GM18858 (cell line): ENCODE measurements around the gene SHC3.

Source experiments
- ATAC-seq: cut with Tn5 transposase; IDR thresholded peaks from one replicate; pipeline ENCODE4 v1.9.1; 2021; ENCODE audit not compliant: unreplicated experiment

The SHC3 gene

GRCh38 chr9:89109666-89110065 lies 69.0 kb downstream of the SHC3 start:
- ATAC-seq = no peak

GRCh38 chr9:89107406-89107805 lies 71.2 kb downstream of the SHC3 start:
- ATAC-seq = no peak

- ATAC-seq = no peak
These were observed 72.3 kb downstream of the SHC3 start for GRCh38 chr9:89106224-89106851.

GRCh38 chr9:89104821-89105220 lies 73.8 kb downstream of the SHC3 start:
- ATAC-seq = no peak

- ATAC-seq = no peak
These were observed 81.4 kb downstream of the SHC3 start for GRCh38 chr9:89097219-89097618.

GRCh38 chr9:89096807-89097206 lies 81.8 kb downstream of the SHC3 start:
- no peak for ATAC-seq

GRCh38 chr9:89095761-89096528 lies 82.7 kb downstream of the SHC3 start:
- ATAC-seq = no peak

- ATAC-seq = no peak
These were observed 85.2 kb downstream of the SHC3 start for GRCh38 chr9:89093201-89093975.

- ATAC-seq = no peak
These were observed 89.4 kb downstream of the SHC3 start for GRCh38 chr9:89089176-89089575.

GRCh38 chr9:89083626-89084025 lies 95.0 kb downstream of the SHC3 start:
- no peak for ATAC-seq

- no peak for ATAC-seq
These were observed 98.4 kb downstream of the SHC3 start for GRCh38 chr9:89080193-89080592.

- no peak for ATAC-seq
These were observed 99.2 kb downstream of the SHC3 start for GRCh38 chr9:89079391-89079790.

- ATAC-seq = no peak
These were observed 99.8 kb downstream of the SHC3 start for GRCh38 chr9:89078860-89079259.

- ATAC-seq = no peak
These were observed 100.2 kb downstream of the SHC3 start for GRCh38 chr9:89078421-89078820.

- ATAC-seq = no peak
These were observed 101.1 kb downstream of the SHC3 start for GRCh38 chr9:89077519-89077918.

GRCh38 chr9:89073397-89073796 lies 105.2 kb downstream of the SHC3 start:
- ATAC-seq = no peak

- ATAC-seq = no peak
These were observed 107.0 kb downstream of the SHC3 start for GRCh38 chr9:89071591-89071990.

GRCh38 chr9:89066835-89067234 lies 111.8 kb downstream of the SHC3 start:
- ATAC-seq = no peak

GRCh38 chr9:89065921-89066320 lies 112.7 kb downstream of the SHC3 start:
- ATAC-seq = no peak

GRCh38 chr9:89060790-89061189 lies 117.8 kb downstream of the SHC3 start:
- ATAC-seq = no peak

- no peak for ATAC-seq
These were observed 118.6 kb downstream of the SHC3 start for GRCh38 chr9:89059925-89060506.

- no peak for ATAC-seq
These were observed 119.7 kb downstream of the SHC3 start for GRCh38 chr9:89058906-89059305.
